HG02763 (cell line): ENCODE measurements around the gene SLC6A3.

Experiments used
- ATAC-seq: cut with Tn5 transposase; IDR thresholded peaks from one replicate; pipeline ENCODE4 v1.9.1; 2021; ENCODE audit warnings: mild to moderate bottlenecking, moderate library complexity; ENCODE audit not compliant: unreplicated experiment

The SLC6A3 gene

GRCh38 chr5:1356873-1357787 lies 88.1 kb downstream of the SLC6A3 start:
- ATAC-seq: no peak

GRCh38 chr5:1354576-1354975 lies 90.7 kb downstream of the SLC6A3 start:
- no peak for ATAC-seq

GRCh38 chr5:1352231-1353219 lies 92.7 kb downstream of the SLC6A3 start:
- no peak for ATAC-seq

GRCh38 chr5:1351156-1351555 lies 94.1 kb downstream of the SLC6A3 start:
- ATAC-seq: no peak

- ATAC-seq: no peak
Measured at GRCh38 chr5:1349246-1349645, 96.0 kb downstream of the SLC6A3 start.

- no peak for ATAC-seq
Measured at GRCh38 chr5:1348986-1349245, 96.3 kb downstream of the SLC6A3 start.

GRCh38 chr5:1347571-1347970 lies 97.7 kb downstream of the SLC6A3 start:
- no peak for ATAC-seq

- no peak for ATAC-seq
Measured at GRCh38 chr5:1346627-1347440, 98.4 kb downstream of the SLC6A3 start.

- ATAC-seq: no peak
Measured at GRCh38 chr5:1345876-1346626, 99.2 kb downstream of the SLC6A3 start.

- peak; percentile 83 for ATAC-seq
Measured at GRCh38 chr5:1344975-1345838, 100.0 kb downstream of the SLC6A3 start, which contains the start of gene CLPTM1L. Gene CLPTM1L (minus strand): TSS chr5:1345099. CDS start chr5:1344841, 258 bp downstream.

GRCh38 chr5:1343931-1344901 lies 101.0 kb downstream of the SLC6A3 start:
- no peak for ATAC-seq

- ATAC-seq: no peak
Measured at GRCh38 chr5:1343315-1343751, 101.9 kb downstream of the SLC6A3 start.
